Ovary (tissue), 9 donors: ENCODE measurements around the gene KRTAP13-4. TPM values are rescaled to one million over a fixed set of nuclear protein-coding genes. Genes with fewer than 3 reads are reported as not detected.

Experiments used
- DNase-seq, 5 donors: peaks; one replicate each; pipeline ENCODE4 v3.0.0-alpha.2; 2019 to 2020
- H3K27ac ChIP-seq, 2 donors: fragments of 200-600 bp; one replicate each; pipeline versions ENCODE4 v1.5.1 to v1.8.0; 2019 to 2022
- H3K27me3 ChIP-seq: fragments of 200-600 bp; one replicate; pipeline ENCODE4 v1.8.0; 2022
- H3K36me3 ChIP-seq: fragments of 200-600 bp; sonication (generic); one replicate; pipeline ENCODE4 v1.5.1; 2019
- H3K4me1 ChIP-seq: one replicate; pipeline ENCODE4 v1.8.1; 2013; ENCODE audit warnings: mild to moderate bottlenecking, moderate library complexity; ENCODE audit not compliant: insufficient read depth
- H3K4me3 ChIP-seq: fragments of 200-600 bp; sonication (generic); one replicate; pipeline ENCODE4 v1.5.1; 2017
- H3K9me3 ChIP-seq, 2 donors: fragments of 200-600 bp in 1 of 2; sonication (generic) in 1 of 2; one replicate each; pipeline versions ENCODE4 v1.5.1 to v1.8.1; 2013 to 2019; ENCODE audit warnings: mild to moderate bottlenecking in 1 of 2, moderate library complexity in 1 of 2
- EP300 ChIP-seq: sonication (generic); formaldehyde crosslinking; IDR thresholded peaks from one replicate; pipeline ENCODE4 v1.6.1; 2017; ENCODE audit warnings: antibody characterized with exemption
- POLR2A ChIP-seq: fragments of 450-650 bp; IDR thresholded peaks from one replicate; pipeline ENCODE4 v1.6.1; 2017; ENCODE audit warnings: antibody characterized with exemption, mild to moderate bottlenecking, moderate library complexity
- WGBS, 3 donors: extraction: QIAGEN DNeasy Blood & Tissue Kit in 1 of 3; methylation state at CpG; one replicate each; pipeline versions ENCODE4 v1.1.5 to v1.1.7; 2013 to 2017; 5-methylcytosine and 5-hydroxymethylcytosine counted together
- intact Hi-C, 4 donors: fragments of 100-400 bp; cut with DNase I; formaldehyde crosslinking; loops; one replicate each; pipeline versions ENCODE4 v1.11.0 to v1.15.1; 2022 to 2023
- polyA plus RNA-seq, 2 donors: library from polyadenylated mRNA; stranded (reverse); fragments of 200-250 nt in 1 of 2; fragments of 350-450 nt in 1 of 2; fragmentation: Illumina TruSeq in 1 of 2; extraction: RNeasy Lipid Tissue Mini Kit (QIAGEN cat#74804) in 1 of 2; gene quantifications; one replicate each; pipeline ENCODE4 v1.2.3, GENCODE V29; 2013 to 2014
- total RNA-seq, 7 donors: library from RNA; depleted of rRNA in 2 of 7; stranded (reverse); fragments of >200 nt in 2 of 7; fragmentation: NEBNext Ultra II Directional in 3 of 7; extraction: Animal tissue kit (Norgen Biotek cat#: 25700) in 3 of 7; gene quantifications; one replicate each; pipeline versions ENCODE4 v1.1.0 to v1.2.4, GENCODE V29; 2016 to 2023
- TF ChIP-seq, protein P1 (sequence below), 3 donors: fragments of 450-650 bp in 2 of 3; fragments of 200-600 bp in 1 of 3; IDR thresholded peaks; one replicate each; pipeline versions ENCODE4 v1.5.1 to v1.8.0; 2016 to 2022; ENCODE audit warnings: antibody characterized with exemption in 3 of 3, mild to moderate bottlenecking in 1 of 3
- donor health status: DM: no; HTN: no; CAD: no; lungs with moderate emphysema.
- donor health status: DM: no; HTN: no; CAD: no.
- donor health status: Bipolar disorder and iron deficiency.
- donor health status: DM: yes; HTN: yes; CAD: no.
- donor health status: DM: no; HTN: no; CAD: no.
- donor health status: DM: yes; HTN: yes; CAD: no.

The KRTAP13-4 gene
- total and polyA plus RNA-seq, 9 donors = not detected

- WGBS, 3 donors = 23 to 30% (median 29%) methylated on average over 10 of the region's 10 CpGs
- H3K36me3 ChIP-seq = no peaks in the 10 kb centered on the region
- DNase-seq = no peak
- H3K4me1 ChIP-seq = no peaks in the 10 kb centered on the region
- intact Hi-C loops = no loop called here
- H3K27ac ChIP-seq = no peak overlapping the region
- H3K9me3 ChIP-seq = no peaks in the 10 kb centered on the region
- no peaks in the 10 kb centered on the region for H3K27me3 ChIP-seq
- TF ChIP-seq, protein P1, sequence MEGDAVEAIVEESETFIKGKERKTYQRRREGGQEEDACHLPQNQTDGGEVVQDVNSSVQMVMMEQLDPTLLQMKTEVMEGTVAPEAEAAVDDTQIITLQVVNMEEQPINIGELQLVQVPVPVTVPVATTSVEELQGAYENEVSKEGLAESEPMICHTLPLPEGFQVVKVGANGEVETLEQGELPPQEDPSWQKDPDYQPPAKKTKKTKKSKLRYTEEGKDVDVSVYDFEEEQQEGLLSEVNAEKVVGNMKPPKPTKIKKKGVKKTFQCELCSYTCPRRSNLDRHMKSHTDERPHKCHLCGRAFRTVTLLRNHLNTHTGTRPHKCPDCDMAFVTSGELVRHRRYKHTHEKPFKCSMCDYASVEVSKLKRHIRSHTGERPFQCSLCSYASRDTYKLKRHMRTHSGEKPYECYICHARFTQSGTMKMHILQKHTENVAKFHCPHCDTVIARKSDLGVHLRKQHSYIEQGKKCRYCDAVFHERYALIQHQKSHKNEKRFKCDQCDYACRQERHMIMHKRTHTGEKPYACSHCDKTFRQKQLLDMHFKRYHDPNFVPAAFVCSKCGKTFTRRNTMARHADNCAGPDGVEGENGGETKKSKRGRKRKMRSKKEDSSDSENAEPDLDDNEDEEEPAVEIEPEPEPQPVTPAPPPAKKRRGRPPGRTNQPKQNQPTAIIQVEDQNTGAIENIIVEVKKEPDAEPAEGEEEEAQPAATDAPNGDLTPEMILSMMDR (IDR thresholded peaks at IDR 0.05) = no peak
- TF ChIP-seq POLR2A = no peak
- no peak for TF ChIP-seq EP300
- H3K4me3 ChIP-seq = no peak overlapping the region
Measured at GRCh38 chr21:30434033-30434631, 4.1 kb downstream of the KRTAP13-4 start.

- intact Hi-C loops = no loop called here
- 19 to 39% (median 24%) methylated on average over 3 of the region's 3 CpGs for WGBS, 3 donors
- TF ChIP-seq POLR2A = no peak
- TF ChIP-seq, protein P1 (IDR thresholded peaks at IDR 0.05) = no peak
- no peak for TF ChIP-seq EP300
Measured at GRCh38 chr21:30437010-30437565, 7.1 kb downstream of the KRTAP13-4 start.

DNA sequence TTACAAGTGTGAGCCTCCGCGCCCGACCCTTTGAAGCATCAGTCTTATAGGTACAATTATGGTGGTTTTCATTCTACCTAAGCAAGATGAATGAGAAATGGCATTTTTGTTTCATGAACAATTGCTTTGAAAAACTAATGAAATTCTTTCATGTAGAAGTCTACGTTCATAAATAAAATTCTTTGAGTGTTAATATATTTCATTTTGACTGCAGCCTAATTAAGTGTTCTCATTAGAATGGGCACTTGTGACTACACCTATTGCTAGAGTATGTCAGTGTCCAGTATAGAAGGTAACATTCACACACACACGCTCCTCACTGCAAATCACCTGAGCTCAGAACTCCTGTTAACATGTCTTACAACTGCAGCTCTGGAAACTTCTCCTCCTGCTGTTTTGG is 10.0 kb downstream of the KRTAP13-4 start, which contains the start of gene KRTAP15-1:
KRTAP15-1 (plus strand) TSS at position 301 of the 400 bp plus-strand sequence; CDS start at position 354, 53 bp downstream.
- no peaks in the 10 kb centered on the region for H3K27me3 ChIP-seq
- 85 to 97% (median 90%) methylated on average over 5 of the region's 5 CpGs for WGBS, 3 donors
- no peaks in the 10 kb centered on the region for H3K9me3 ChIP-seq
- H3K4me1 ChIP-seq = no peaks in the 10 kb centered on the region
- no peak within 1 kb of the TSS for H3K27ac ChIP-seq
- H3K36me3 ChIP-seq = no peaks in the 10 kb centered on the region
- intact Hi-C loops = no loop called here
- TF ChIP-seq, protein P1 (IDR thresholded peaks at IDR 0.05) = no peak
- TF ChIP-seq POLR2A (no peak), EP300 (no peak)
- no peak within 1 kb of the TSS for H3K4me3 ChIP-seq
- no peak for DNase-seq

More at GRCh38 chr21:30437010-30437565, 7.1 kb downstream of the KRTAP13-4 start:
- Histone ChIP-seq H3K4me1 (no peaks in the 10 kb centered on the region), H3K4me3 (no peak overlapping the region), H3K36me3 (no peaks in the 10 kb centered on the region), H3K27ac (no peak overlapping the region), H3K27me3 (no peaks in the 10 kb centered on the region), H3K9me3 (no peaks in the 10 kb centered on the region)
- DNase-seq = no peak

DNA sequence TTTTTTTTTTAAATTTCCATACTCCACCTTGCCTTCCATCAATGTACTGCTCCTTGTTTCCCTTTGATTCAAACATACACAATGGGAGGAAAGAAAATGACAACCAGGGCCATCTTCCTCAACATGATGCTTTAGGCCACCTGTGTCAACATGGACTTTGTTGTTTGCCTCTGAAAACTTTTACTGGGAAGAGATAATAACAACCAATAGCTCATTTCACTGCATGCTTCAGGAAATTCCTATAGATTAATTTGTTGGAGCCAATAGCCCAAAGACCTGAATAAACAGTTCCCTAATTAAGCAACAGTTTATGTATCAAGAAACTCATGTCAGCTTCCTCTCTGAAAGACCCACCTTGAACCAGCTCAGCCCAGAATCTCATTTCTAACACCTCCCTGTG is 13.2 kb downstream of the KRTAP13-4 start:
- H3K4me3 ChIP-seq = no peak overlapping the region
- no peaks in the 10 kb centered on the region for H3K36me3 ChIP-seq
- no peak for DNase-seq
- intact Hi-C loops = no loop called here
- H3K4me1 ChIP-seq = no peaks in the 10 kb centered on the region
- H3K9me3 ChIP-seq = no peaks in the 10 kb centered on the region
- TF ChIP-seq POLR2A (no peak), EP300 (no peak)
- TF ChIP-seq, protein P1 (IDR thresholded peaks at IDR 0.05) = no peak
- H3K27me3 ChIP-seq = no peaks in the 10 kb centered on the region
- H3K27ac ChIP-seq = no peak overlapping the region
